Kidney epithelial cell (primary cell): ENCODE measurements around the gene MAGI1. TPM values are rescaled to one million over a fixed set of nuclear protein-coding genes. Genes with fewer than 3 reads are reported as not detected.

Experiments
- DNase-seq: peaks from one replicate; pipeline ENCODE4 v3.0.0-alpha.2; 2010; ENCODE audit warnings: low read depth
- H3K27me3 ChIP-seq: 2 replicates; pipeline ENCODE4 v1.6.0; 2011; ENCODE audit warnings: low read length; ENCODE audit not compliant: control insufficient read depth, insufficient read depth
- H3K36me3 ChIP-seq: 2 replicates; pipeline ENCODE4 v1.5.1; 2011; ENCODE audit warnings: low read length; ENCODE audit not compliant: control insufficient read depth, insufficient read depth
- H3K4me3 ChIP-seq: 2 replicates; pipeline ENCODE4 v1.5.1; 2011; ENCODE audit warnings: low read depth, mild to moderate bottlenecking, control low read depth, low read length
- total RNA-seq: library from RNA; depleted of rRNA; stranded (reverse); fragments of >200 nt; gene quantifications from 2 replicates; pipeline ENCODE4 v1.2.3, GENCODE V29; 2015
- TF ChIP-seq, protein P1 (sequence below): IDR thresholded peaks from 2 replicates; pipeline ENCODE4 v1.5.1; 2011; ENCODE audit warnings: mild to moderate bottlenecking, moderate library complexity, low read length, control low read depth, inconsistent platforms; ENCODE audit not compliant: insufficient read depth, poor library complexity, severe bottlenecking

MAGI1 gene
- total RNA-seq, 1 donor from 2014 or later = 15.8 TPM

DNA sequence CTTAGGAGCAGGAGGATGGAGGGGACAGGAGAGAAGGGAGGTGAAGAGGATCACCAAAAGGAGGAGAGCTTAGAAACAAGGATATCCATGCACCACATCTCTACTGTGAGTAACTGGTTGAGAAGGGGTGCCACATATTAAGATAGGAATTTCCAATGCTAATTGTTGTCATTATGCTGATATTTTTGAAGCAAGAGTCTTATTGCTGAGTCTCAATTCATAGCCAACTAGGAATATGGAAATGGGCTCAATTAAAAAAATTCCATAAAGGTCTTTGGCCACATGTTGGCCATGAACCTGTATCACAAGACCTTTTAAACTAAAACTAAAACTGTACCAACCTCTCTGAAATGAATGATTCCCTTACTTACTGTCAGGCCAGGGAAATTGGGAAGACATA, 642.6 kb downstream of the MAGI1 start:
- TF ChIP-seq, protein P1, sequence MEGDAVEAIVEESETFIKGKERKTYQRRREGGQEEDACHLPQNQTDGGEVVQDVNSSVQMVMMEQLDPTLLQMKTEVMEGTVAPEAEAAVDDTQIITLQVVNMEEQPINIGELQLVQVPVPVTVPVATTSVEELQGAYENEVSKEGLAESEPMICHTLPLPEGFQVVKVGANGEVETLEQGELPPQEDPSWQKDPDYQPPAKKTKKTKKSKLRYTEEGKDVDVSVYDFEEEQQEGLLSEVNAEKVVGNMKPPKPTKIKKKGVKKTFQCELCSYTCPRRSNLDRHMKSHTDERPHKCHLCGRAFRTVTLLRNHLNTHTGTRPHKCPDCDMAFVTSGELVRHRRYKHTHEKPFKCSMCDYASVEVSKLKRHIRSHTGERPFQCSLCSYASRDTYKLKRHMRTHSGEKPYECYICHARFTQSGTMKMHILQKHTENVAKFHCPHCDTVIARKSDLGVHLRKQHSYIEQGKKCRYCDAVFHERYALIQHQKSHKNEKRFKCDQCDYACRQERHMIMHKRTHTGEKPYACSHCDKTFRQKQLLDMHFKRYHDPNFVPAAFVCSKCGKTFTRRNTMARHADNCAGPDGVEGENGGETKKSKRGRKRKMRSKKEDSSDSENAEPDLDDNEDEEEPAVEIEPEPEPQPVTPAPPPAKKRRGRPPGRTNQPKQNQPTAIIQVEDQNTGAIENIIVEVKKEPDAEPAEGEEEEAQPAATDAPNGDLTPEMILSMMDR = no peak
- Histone ChIP-seq H3K36me3 (no peaks in the 10 kb centered on the region), H3K27me3 (no peaks in the 10 kb centered on the region), H3K4me3 (no peak overlapping the region)
- no peak for DNase-seq

DNA sequence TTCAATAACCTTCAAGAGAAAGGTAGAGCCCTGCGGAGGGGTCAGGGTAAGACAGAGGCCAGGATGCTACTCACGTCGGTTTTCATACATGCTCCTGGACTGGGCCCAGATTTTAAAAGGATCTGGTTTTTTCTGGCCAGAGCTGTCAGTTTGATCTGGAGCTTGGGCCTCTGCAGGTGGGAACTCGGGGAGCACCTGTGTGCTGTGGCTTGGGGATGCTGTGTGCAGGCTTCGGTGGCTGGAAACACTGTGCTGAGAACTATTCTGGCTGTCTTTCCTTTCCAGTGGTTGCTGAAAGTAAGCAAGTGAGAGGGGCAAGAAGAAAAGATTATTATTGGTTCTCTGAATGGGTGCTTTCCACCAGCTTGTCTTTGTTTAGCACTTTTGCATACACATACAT, 647.6 kb downstream of the MAGI1 start:
- no peak for DNase-seq
- TF ChIP-seq, protein P1 = no peak
- no peak overlapping the region for H3K4me3 ChIP-seq
- H3K27me3 ChIP-seq = no peaks in the 10 kb centered on the region
- H3K36me3 ChIP-seq = no peaks in the 10 kb centered on the region

DNA sequence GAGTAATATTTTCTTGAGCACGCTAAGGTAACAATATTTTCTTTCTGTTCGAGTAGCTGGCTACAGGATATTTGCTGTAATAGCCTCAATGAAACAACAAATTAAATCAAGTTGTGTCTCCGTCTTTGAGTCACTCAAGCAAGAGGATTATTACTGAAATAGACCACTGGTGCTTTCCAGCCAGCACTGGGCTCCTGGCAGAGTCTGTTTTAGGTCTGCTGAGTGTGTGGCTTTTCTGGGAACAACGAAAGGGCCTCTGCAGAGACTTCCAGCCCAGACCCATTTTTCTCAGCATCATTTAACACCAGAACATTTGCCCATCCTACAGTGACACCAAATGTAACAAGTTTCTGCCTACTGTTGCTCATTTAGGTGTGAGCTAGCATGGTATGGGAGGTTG, 652.9 kb downstream of the MAGI1 start:
- TF ChIP-seq, protein P1 = no peak
- Histone ChIP-seq H3K27me3 (no peaks in the 10 kb centered on the region), H3K4me3 (no peak overlapping the region), H3K36me3 (no peaks in the 10 kb centered on the region)
- DNase-seq = no peak

DNA sequence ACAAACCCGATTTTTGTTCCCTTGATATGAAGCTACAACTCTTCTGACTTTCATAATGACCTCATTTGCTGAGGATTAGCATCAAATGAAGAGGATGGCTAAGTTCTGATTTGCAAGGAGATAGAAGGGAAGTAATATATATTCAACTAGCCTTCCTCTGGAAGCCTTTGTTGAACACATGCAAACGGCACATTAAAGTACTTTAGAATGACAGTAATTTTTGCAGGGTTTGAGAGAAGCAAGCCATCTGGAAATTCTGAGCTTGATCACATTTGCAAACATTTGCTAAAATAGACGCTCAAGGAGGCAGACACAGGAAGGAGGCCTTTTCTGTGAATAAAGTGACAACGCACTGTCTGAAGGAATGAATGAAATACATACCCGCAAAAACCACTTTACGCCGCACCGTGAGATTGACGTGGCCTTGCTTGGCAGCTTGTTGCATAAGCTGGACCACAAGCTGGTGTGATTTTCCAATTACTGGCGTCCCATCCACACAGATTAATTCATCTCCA, 657.2 kb downstream of the MAGI1 start:
- H3K27me3 ChIP-seq = peaks cover 2% of the 10 kb centered on the region
- H3K4me3 ChIP-seq = no peak overlapping the region
- TF ChIP-seq, protein P1 = no peak
- no peaks in the 10 kb centered on the region for H3K36me3 ChIP-seq
- no peak for DNase-seq

DNA sequence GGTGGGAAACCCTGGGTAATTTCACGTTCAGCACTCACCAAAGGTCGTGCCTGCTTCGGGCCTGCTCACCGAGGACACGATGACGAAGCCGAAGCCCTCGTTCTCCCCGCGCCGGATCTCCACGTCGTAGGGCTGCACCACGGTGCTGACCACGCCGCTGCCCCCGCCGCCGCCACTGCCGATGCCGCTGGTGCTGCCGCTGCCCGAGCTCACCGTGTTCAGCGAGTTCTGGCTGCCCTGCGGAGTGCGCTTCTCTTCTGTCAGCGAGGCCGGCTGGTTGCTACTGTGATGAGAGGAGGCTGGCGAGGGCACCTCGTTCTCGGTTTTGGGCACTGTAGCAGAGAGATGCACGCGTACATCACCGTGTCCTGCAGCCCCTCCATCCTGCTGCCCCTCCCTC, 659.5 kb downstream of the MAGI1 start:
- no peak for DNase-seq
- H3K36me3 ChIP-seq = no peaks in the 10 kb centered on the region
- TF ChIP-seq, protein P1 = no peak
- peaks cover 2% of the 10 kb centered on the region for H3K27me3 ChIP-seq
- no peak overlapping the region for H3K4me3 ChIP-seq

DNA sequence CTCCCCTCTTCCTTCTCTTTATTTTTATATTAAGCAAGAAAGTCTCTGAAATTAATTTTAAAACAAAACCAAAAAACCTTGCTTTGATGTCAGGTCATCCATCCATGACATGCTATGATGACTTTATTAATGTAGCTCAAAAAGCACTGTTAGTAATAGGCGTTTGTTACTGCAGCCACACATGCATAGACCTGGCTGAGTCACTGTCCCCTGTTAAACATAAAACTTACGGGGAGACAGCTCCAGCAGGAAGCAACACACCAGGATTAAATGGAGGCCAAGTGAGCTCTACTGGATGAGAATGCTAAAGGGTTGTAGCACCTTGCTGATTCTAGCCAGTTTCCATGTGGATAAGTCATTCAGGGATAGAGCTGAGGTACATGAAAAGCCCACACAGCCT, 661.1 kb downstream of the MAGI1 start:
- peaks cover 2% of the 10 kb centered on the region for H3K27me3 ChIP-seq
- no peaks in the 10 kb centered on the region for H3K36me3 ChIP-seq
- TF ChIP-seq, protein P1 = no peak
- DNase-seq = no peak
- no peak overlapping the region for H3K4me3 ChIP-seq
